NCI-H2107 (cell line): ENCODE results near the gene LAMC1.

Experiments used
- DNase-seq: peaks from one replicate; lab custom pipeline; 2025; lab: John Stamatoyannopoulos, UW

LAMC1 gene

DNA sequence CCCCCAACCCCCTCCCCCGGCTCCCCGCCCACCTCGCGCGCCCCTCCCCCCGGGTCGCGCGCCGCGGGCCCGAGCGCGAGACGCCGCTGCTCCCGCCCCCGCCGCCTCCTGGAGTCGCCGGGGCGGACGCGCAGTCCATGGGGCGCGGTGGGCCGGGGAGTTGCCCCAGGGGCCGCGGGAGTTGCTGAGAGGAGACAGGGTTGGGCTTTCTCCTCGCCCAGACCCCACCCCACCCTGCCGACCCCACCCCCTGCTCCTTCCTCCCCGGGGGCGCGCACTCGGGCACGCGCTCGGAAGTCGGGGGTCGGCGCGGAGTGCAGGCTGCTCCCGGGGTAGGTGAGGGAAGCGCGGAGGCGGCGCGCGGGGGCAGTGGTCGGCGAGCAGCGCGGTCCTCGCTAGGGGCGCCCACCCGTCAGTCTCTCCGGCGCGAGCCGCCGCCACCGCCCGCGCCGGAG, at the start of gene LAMC1:
TSS of gene LAMC1 (plus strand) at position 275 of the 455 bp plus-strand sequence. CDS start 297 bp downstream, outside the sequence.
- DNase-seq = peak; percentile 54

DNA sequence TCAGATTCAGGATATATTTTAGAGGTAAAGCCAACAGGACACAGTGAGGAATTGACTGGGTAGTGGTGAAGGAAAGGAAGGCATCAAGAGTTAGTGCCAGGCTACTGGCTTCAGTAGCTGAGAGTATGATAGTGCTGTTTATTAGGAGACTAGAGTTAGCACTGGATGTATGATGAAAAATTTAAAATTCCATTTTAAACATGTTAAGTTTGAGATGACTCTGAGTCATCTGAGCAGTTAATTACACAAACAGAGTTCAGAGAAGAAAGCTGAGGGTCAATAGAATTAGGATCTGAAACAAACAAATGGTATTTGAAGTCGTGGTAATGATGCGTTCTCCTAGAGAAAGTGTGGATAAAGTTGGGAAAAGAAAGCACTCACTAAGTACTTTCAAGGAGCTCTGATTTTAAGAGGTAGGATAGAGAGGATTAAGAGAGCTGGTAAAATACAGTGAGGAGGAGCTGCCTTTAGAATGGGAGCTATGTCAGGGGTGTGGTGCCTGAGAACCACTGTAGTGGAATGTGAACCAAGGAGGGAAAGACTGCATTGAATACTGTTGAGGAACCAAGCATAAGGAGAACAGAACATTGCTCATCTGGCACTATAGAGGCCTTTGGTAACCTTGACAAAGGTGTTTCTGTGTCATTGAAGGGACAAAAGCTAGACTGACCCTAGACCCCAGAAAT, 48.6 kb upstream of the LAMC1 start:
- no peak for DNase-seq

DNA sequence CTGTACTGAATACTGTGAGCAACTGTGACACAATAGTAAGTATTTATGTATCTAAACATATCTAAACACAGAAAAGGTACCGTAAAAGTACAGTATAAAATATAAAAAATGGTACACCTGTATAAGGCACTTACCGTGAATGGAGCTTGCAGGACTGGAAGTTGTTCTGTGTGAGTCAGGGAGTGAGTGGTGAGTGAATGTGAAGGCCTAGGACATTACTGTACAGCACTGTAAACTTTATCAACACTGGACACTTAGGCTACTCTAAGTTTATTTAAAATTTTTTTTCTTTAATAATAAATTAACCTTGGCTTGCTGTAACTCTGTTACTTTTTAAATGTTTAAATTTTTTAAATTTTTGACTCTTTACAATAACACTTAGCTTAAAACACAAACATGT, 45.7 kb upstream of the LAMC1 start:
- DNase-seq = no peak

DNA sequence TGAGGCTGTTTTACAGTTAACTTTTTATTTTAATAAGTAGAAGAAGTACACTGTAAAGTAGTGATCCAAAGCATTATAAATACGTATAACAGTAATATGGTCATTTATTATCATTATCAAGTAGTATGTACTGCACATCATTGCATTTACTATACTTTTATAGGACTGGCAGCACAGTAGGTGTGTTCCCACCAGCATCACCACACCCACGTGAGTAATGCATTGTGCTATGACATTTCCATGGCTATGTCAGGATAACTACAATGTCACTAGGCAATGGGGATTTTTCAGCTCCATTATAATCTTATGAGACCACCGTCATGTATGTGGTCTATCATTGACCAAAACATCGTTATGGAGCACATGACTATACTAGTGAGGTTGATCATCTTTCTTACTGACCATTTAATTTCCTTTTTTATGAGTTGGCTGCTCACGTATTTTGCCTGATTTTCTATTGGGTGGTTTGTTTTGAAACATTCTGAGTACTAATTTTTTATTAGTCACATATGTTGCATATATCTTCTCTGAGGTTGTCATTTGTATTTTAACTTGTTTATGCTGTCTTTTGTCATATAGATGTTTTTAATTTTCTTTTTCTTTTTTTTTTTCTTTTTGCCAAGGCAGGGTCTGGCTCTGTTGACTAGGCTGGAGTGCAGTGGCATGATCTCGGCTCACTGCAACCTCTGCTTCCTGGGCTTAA, 44.9 kb upstream of the LAMC1 start:
- no peak for DNase-seq

DNA sequence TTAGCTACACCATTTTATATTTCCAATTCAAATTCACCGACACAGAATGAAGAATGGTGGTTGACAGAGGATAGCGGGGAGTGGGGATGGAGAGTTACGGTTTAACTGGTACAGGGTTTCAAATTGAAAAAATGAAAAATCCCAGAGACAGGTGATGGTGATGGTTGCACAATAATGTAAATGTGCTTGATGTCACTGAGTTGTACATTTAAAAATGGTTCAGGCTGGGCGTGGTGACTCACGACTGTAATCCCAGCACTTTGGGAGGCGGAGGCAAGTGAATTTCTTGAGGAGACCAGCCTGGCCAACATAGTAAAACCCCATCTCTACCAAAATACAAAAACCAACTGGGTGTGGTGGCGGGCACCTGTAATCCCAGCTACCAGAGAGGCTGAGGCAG, 39.1 kb upstream of the LAMC1 start:
- DNase-seq = no peak

DNA sequence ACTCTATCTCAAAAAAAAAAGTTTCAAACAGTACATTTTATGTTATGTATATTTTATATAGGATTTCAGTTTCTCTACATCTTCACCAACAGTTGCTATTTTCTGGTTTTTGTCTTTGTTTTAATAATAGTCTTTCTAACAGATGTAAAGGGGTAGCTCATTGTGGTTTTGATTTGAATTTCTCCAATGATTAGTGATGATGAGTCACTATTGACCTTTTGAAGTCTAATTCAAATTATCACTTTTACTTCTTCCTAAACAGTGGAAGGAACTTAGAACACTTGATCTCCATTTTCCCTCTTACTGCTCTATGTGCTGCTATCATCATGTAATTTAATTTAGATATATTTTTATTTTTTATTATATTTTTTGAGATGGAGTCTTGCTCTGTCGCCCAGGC, 38.6 kb upstream of the LAMC1 start:
- DNase-seq = no peak

DNA sequence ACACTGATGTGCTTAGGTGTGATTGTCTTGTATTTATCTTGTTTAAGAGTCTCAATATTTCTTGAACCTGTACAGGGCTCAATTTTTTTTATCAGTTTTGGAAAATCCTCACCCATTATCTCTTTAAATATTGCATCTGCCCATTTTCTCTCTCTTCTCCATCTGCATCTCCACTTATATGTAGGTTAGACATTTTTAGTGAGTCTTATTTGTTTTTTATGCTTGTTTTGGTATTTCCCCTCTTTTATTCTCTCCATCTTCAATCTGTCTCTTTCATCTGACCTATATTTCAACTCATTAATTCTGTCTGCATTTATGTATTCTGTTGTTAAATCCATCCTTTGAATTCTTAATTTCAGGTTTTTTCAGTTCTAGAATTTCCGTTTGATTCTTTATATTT, 37.3 kb upstream of the LAMC1 start:
- no peak for DNase-seq

DNA sequence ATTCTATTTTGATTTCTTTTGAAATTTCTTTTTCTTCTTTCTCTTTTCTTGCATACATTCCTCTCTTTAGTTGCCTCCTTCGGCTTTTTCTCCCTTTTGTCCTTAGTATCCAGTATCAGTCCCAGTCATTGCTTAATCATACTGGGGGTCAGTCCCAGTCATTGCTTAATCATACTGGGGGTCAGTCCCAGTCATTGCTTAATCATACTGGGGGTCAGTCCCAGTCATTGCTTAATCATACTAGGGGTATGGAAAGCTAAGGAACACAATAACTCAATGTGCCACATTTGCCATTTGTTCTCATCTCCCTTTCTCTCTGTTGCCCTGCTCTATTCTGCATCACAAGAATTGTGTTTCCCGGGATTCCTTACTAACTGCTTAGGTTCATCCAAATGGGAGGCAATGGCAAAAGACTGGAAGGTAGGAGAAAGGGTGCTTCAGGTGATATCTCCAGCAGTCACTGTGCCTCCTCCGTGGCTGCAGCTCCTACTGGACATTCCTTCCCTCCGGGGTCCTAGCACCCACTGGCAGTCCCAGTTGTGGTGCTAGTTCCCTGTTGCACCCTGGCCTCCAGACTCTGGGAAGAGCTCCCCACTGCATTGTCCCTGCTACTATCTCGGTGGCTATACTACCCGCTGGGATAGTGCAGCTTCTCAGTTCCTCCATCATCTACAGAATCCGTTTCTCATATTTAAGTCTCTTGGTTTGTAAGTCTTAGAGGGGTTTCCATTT, 32.6 kb upstream of the LAMC1 start:
- DNase-seq = no peak

DNA sequence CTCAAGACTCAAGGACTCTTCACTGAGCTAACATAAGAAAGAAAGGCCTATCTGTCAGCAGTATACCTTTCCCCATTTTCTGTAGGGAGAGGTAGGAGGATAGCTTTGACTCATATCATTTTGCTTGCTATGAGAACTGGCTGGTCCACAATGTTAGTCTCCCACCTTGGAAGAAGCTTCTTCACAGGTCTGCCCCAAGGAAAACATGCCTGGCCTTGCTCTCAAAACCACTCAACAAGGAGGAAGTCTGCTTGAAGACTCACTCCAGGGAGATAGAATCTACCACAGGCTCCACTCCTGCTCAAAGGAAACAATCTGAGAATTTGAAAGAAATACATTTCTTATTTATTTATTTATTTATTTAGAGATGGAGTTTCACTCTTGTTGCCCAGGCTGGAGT, 29.5 kb upstream of the LAMC1 start:
- DNase-seq = no peak

DNA sequence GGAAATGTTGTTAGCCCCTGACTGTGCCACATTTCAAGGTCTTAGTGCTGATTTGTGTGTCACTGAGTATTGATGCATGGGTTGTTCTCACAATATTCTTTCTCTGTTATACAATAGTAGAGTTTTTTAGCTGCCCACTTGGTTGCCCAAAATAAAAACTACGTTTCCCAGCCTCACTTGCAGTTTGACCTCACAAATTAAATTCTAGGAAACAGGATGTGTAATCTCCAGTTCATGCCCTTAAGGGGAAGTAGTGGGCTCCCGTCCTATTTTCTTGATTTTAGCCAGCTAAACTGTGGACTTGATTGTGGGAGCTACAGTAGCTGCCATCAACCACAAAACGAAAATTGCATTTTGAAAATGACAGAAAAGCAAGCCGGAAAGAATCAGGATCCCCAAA, 27.3 kb upstream of the LAMC1 start:
- no peak for DNase-seq

DNA sequence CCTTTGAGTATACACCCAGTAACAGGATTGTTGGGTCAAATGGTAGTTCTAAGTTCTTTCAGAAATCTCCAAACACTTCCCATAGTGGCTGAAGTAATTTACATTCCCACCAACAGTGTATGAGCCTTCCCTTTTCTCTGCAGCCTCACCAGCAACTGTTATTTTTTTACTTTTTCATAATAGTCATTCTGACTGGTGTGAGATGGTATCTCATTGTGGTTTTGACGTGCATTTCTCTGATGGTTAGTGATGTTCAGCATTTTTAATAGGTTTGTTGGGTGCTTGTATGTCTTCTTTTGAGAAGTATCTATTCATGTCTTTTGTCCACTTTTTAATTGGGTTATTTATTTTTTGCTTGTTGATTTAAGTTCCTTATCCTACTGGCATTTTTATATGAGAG, 26.4 kb upstream of the LAMC1 start:
- no peak for DNase-seq

DNA sequence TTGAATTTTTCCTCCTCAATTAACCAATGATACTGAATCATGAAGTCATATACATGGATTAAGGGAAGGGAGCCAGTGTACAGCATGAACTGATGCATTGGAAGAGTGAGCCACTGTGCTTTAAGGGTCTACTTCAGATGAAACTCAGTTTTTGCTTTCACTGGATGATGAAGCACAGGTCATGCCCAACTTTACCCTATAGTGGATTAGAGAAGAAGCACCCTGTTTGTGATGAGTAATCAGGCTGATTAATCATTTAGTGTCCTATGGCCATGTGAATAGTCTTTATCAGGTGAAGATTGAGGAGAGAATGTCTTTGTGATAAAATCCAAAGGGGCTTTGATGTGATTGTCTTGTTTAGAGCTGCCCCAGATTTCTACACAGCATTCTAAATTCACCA, 24.7 kb upstream of the LAMC1 start:
- DNase-seq = no peak

DNA sequence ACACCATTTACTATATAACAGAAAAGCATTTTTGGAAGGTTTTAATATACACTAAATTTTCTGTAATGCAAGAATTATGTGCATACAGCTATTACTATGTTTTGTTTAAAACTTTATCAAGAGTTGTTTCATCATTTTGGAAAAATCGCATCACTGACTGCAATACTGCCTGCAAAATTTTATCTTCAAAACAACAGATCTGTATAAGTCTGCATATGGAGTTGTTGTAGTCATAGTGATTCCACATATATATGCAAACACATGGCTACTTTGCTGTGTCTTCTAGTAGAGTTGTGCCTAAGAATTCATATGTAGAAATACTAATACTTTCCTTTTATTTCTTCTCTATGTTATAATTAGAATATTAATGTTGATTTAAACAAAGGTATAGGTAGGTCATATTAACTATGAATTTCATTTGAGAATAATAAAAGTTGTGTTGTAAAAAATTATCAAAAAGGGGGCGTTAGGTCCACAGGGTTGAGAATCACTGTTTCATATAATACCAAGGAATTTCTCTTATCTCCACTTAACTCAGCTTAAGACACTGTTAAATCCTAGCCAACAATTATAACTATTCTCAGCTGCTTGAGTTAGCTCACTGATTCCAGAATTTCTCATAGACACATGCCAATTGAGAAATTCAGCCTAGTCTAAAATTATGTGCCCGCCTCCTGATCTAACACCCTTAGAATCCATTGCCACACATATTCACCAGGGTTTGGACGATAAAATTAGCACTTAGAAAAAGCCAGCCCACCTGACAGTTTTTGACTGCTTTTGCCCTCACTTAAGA, 22.9 kb upstream of the LAMC1 start:
- DNase-seq = no peak

DNA sequence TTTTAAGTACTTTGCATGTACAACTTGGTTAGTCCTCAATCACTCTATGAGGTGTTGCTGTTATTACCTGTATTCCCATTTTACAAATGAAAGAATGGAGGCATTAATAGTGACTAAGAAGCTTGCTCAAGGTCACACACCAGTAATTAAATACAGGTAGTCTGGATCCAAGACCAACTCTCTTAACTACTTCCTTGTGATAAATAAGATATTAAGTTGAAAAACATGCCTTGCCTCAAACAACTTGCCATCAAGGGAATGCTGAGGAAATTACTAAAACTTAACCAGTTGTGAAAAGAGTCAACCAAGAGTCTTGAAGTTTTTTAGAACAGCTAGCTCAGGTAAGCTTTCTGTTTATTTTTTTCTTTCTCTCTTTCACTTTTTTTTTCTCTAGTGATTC, 21.0 kb upstream of the LAMC1 start:
- no peak for DNase-seq

DNA sequence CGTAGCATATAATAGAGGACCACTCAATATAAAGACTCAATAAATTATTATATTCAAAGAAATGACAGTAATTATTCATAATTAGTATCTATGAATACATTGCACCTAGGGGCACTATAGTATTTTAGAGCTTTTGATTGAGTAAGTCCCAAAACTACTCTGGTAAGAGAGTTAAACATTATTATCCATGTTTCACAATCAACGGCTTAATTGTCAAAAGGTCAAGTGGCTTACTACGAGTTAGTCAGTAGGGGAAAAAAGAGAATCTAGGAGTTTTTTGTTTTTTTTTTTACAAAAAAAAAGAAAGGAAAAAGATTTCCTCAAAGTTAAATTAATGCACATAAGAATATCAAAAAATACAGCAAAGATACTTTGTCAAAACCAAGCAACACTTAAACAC, 20.4 kb upstream of the LAMC1 start:
- DNase-seq = no peak

DNA sequence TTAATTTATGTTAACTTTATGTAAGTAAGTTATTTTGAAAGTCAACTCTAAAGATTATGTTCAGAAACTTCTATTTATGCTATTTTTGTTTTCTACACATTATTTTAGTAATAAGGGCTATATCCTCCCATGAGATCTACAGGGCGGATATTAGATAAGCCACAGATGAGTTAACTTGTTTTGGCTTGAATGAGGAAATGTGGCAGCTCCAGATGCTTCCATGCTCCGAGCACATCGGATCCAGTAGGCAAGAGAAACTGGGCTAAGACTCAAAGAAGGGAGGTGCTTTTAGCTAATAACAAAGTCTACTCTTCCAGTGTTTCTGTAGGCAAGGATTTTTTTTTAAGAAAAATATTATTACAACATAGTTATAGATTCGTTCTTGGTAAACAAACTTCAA, 20.0 kb upstream of the LAMC1 start:
- DNase-seq = no peak

DNA sequence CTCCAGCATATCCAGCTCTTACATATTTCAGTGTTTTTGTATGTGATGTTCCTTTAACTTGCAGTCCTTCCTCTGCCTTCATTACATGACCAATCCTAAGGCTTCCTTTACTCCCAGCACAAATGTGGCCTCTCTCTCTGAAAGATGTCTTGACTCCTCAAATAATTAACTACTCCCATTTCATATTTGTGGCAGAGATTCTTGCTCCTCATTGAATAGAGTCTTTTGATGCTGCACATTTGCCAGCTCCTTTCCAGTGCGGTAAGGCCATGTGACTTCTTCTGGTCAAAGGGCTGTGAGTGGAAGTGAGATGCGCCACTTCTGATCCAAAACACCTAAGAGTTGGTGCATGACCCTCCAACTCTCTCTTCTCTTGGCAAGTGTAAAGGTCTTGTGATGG, 19.1 kb upstream of the LAMC1 start:
- no peak for DNase-seq

DNA sequence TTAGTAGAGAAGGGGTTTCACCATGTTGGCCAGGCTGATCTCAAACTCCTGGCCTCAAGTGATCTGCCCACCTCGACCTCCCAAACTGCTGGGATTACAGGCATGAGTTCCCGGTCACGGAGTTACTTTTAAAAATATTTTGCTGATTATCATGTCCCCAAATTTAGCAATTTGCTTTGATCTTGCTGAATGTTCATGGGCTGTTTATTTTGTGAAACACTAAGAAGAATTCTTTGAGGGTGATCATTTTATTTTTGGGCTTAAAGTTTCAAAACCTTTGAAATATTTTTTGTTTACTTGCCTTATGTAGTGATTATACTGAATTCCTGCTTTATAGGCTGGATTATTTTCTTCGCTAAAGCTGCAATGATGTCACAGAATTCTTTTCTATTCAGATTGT, 11.4 kb upstream of the LAMC1 start:
- no peak for DNase-seq

DNA sequence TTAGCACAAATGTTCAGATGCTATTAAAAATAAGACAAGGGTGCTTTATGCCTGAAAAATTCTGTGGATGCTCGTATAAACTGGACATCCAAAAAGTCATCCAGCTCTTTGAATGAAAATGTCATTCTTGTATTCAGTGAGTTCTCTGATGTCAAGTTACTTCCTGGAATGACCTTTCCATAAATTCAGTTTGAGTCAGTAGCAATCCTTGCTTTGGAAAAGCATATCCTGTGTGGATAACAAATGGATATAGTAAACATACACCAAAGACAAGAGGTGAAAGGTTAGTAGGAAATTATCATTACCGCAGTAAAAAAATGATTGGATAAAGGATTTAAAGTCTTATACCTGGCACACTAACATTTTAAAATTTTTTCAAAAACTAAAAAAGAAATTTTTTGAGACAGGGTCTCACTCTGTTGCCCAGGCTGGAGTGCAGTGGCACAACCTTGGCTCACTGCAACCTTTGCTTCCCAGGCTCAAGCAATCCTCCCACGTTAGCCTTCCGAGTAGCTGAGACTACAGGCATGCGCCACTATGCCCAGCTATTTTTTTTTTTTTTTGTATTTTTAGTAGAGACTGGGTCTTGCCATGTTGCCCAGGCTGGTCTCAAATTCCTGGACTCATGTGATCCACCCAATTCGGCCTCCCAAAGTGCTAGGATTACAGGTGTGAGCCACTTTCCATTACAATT, 10.8 kb upstream of the LAMC1 start:
- no peak for DNase-seq

DNA sequence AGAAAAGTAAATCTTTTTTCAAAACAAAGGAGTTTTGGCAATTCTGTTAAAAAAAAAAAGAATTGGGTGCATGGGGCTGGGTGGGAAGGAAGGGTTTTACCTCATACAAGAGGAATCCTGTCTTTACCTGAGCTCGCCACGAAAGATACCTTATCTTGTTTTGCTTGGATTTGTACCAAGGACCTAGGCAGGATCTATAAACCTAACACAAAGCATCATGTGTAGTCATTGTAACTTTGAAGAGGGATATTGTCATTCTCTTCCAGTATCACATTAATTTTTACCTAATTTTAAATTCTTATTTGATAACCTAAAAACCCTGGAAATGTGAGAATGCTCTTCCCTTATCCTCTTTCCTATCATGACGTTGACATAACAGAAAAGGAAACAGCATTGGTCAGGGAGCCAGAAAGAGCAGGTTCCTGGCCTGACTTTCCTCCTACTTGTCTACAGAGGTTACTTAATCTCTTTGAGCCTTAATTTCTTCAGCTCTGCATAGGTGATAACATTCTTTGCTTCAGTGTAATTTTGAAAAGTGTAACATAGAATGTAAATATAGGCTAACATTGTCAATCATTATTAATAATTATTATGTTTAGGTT, 4.0 kb upstream of the LAMC1 start:
- no peak for DNase-seq

DNA sequence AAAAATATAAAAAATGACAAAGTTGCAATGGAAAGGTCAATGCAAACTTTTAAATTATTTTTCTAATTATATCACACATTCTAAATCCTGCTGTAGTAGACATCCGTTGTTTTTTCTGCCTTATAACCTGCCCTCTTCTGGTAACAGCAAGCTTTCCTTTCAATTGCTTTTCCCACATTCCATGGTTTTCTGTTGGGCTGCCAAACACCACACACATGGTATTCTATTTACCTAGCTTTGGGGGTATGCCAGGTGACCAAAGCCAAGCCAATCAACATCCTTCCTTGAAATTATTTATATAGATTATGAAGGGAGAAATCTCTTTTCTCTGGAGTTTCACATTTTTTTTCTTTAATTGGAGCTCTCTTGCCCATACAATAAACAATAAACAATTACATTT, 3.4 kb upstream of the LAMC1 start:
- DNase-seq = no peak
